ENCODE results near the gene ZNF443. TPM values are rescaled to one million over a fixed set of nuclear protein-coding genes. Genes with fewer than 3 reads are reported as not detected.

ZNF443 gene
- total RNA-seq, 1 donor from 2014 or later: 7.3 TPM

- no peak overlapping the region for H3K27ac Mint-ChIP-seq
- DNase-seq (ENCODE audit: low spot score in 2 of 2, unreplicated experiment in 2 of 2): no peak
- peaks cover 53% of the 10 kb centered on the region for H3K9me3 Mint-ChIP-seq
- H3K4me1 Mint-ChIP-seq: no peaks in the 10 kb centered on the region
- no peaks in the 10 kb centered on the region for H3K27me3 Mint-ChIP-seq (ENCODE audit: low read depth)
- no peak overlapping the region for H3K4me3 Mint-ChIP-seq
- TF ChIP-seq CTCF (IDR thresholded peaks at IDR 0.05; ENCODE audit: unreplicated experiment): no peak
- H3K36me3 Mint-ChIP-seq: peaks cover 41% of the 10 kb centered on the region
These were observed 60.4 kb downstream of the ZNF443 start for GRCh38 chr19:12380444-12380737.

GRCh38 chr19:12379732-12380443 is 60.9 kb downstream of the ZNF443 start:
- H3K4me1 Mint-ChIP-seq: no peaks in the 10 kb centered on the region
- H3K4me3 Mint-ChIP-seq: no peak overlapping the region
- H3K9me3 Mint-ChIP-seq: peaks cover 56% of the 10 kb centered on the region
- peaks cover 43% of the 10 kb centered on the region for H3K36me3 Mint-ChIP-seq
- no peak for TF ChIP-seq CTCF (IDR thresholded peaks at IDR 0.05; ENCODE audit: unreplicated experiment)
- H3K27ac Mint-ChIP-seq: no peak overlapping the region
- DNase-seq (ENCODE audit: low spot score in 2 of 2, unreplicated experiment in 2 of 2): no peak
- no peaks in the 10 kb centered on the region for H3K27me3 Mint-ChIP-seq (ENCODE audit: low read depth)

Other genes with a start within 250 kb of the ZNF443 start
- 12.6 to 15.3 TPM (median 13.5 TPM) in 3 replicates for gene ZNF44, start 146.1 kb downstream of the ZNF443 start, total RNA-seq
- gene ZNF563, start 107.4 kb downstream of the ZNF443 start, total RNA-seq: 3.9 to 5.0 TPM (median 4.5 TPM) in 3 replicates
- 3.7 to 5.9 TPM (median 4.3 TPM) in 3 replicates for gene ZNF442, start 75.3 kb downstream of the ZNF443 start, total RNA-seq
- 3.2 to 4.2 TPM (median 3.5 TPM) in 3 replicates for gene ZNF799, start 39.8 kb downstream of the ZNF443 start, total RNA-seq
- 8.1 to 8.9 TPM (median 8.7 TPM) in 3 replicates for gene ZNF709, start 43.8 kb upstream of the ZNF443 start, total RNA-seq
- gene ZNF564, start 110.5 kb upstream of the ZNF443 start, total RNA-seq: 20.0 to 23.6 TPM (median 21.8 TPM) in 3 replicates
- 12.4 to 13.9 TPM (median 13.6 TPM) in 3 replicates for gene ZNF490, start 169.8 kb upstream of the ZNF443 start, total RNA-seq
- 27.0 to 31.2 TPM (median 29.7 TPM) in 3 replicates for gene ZNF791, start 169.9 kb upstream of the ZNF443 start, total RNA-seq
- 105 to 109 TPM (median 107 TPM) in 3 replicates for gene MAN2B1, start 225.7 kb upstream of the ZNF443 start, total RNA-seq
- gene WDR83, start 225.8 kb upstream of the ZNF443 start, total RNA-seq: 12.5 to 14.6 TPM (median 13.6 TPM) in 3 replicates
- gene DHPS, start 240.9 kb upstream of the ZNF443 start, total RNA-seq: 91.3 to 101 TPM (median 97.0 TPM) in 3 replicates
- gene GNG14, start 247.0 kb upstream of the ZNF443 start, total RNA-seq: not detected in 3 replicates